GM13976 (cell line): ENCODE results near the gene PEMT.

Experiments
- DNase-seq: peaks from one replicate; pipeline ENCODE4 v3.0.0; 2012; ENCODE audit warnings: low spot score
- CTCF ChIP-seq: IDR thresholded peaks from 2 replicates; pipeline ENCODE4 v1.5.1; 2012; ENCODE audit warnings: borderline replicate concordance, mild to moderate bottlenecking; ENCODE audit not compliant: insufficient read depth; ENCODE audit errors: extremely low read depth, missing control alignments, control extremely low read depth
- in situ Hi-C: fragments of 300-500 bp; cut with MboI; formaldehyde crosslinking; loops from one replicate; pipeline ENCODE4 v1.12.0; 2022; ENCODE audit warnings: low sequenced_read_pairs, mixed read lengths, inconsistent platforms; ENCODE audit not compliant: unreplicated experiment

The PEMT gene

GRCh38 chr17:17603895-17604225 is 12.4 kb upstream of the PEMT start:
- in situ Hi-C loops, result no loop called here
- TF ChIP-seq CTCF, result no peak
- no peak for DNase-seq

GRCh38 chr17:17603178-17603894 is 11.8 kb upstream of the PEMT start:
- in situ Hi-C loops, result no loop called here
- TF ChIP-seq CTCF, result no peak
- DNase-seq, result no peak

- in situ Hi-C loops, result no loop called here
- no peak for TF ChIP-seq CTCF
Observed at GRCh38 chr17:17599965-17600364, 8.5 kb upstream of the PEMT start.

GRCh38 chr17:17598003-17598402 is 6.5 kb upstream of the PEMT start:
- TF ChIP-seq CTCF, result no peak
- in situ Hi-C loops, result no loop called here
- DNase-seq, result no peak

More at GRCh38 chr17:17599965-17600364, 8.5 kb upstream of the PEMT start:
- DNase-seq, result no peak

GRCh38 chr17:17595755-17596154 is 4.2 kb upstream of the PEMT start:
- in situ Hi-C loops, result no loop called here
- TF ChIP-seq CTCF, result no peak
- DNase-seq, result no peak

- TF ChIP-seq CTCF, result no peak
- DNase-seq, result no peak
- in situ Hi-C loops, result no loop called here
Observed at GRCh38 chr17:17593222-17593620, 1.7 kb upstream of the PEMT start.
